ENCODE measurements around the gene GNAQ.

- TF ChIP-seq REST (IDR thresholded peaks at IDR 0.05; ENCODE audit: insufficient read depth in 1 of 2, low read depth in 2 of 2, low read length in 2 of 2): no peak
- TF ChIP-seq POLR2AphosphoS5 (IDR thresholded peaks at IDR 0.05; ENCODE audit: low read depth, low read length): no peak
- TF ChIP-seq TAF1 (IDR thresholded peaks at IDR 0.05; ENCODE audit: borderline replicate concordance, insufficient read depth, low read length): no peak
These were observed 286.7 kb downstream of the GNAQ start for GRCh38 chr9:77744841-77745430.

Measured in PFSK-1 (cell line).